Measurements from ENCODE around the gene ABCA10. TPM values are rescaled to one million over a fixed set of nuclear protein-coding genes. Genes with fewer than 3 reads are reported as not detected.

ABCA10 gene
- total RNA-seq, 2 donors from 2014 or later: 1.3 to 2.1 TPM

- peak; percentile 49 to 89 for TF ChIP-seq CTCF (IDR thresholded peaks at IDR 0.05)
Measured at GRCh38 chr17:69235338-69236058, 6.9 kb upstream of the ABCA10 start.

GRCh38 chr17:69232650-69233049 is 4.0 kb upstream of the ABCA10 start:
- Histone ChIP-seq H3K27me3 (no peaks in the 10 kb centered on the region), H3K4me3 (no peak overlapping the region), H3K36me3 (no peaks in the 10 kb centered on the region), H3K4me1 (no peaks in the 10 kb centered on the region), H3K9me3 (peaks cover 9 to 21% of the 10 kb centered on the region in 2 donors), H3K27ac (no peak overlapping the region)
- DNase-seq (ENCODE audit: low spot score): no peak
- TF ChIP-seq CTCF (IDR thresholded peaks at IDR 0.05): no peak

More at GRCh38 chr17:69235338-69236058, 6.9 kb upstream of the ABCA10 start:
- Histone ChIP-seq H3K4me1 (no peaks in the 10 kb centered on the region), H3K27ac (no peak overlapping the region), H3K27me3 (no peaks in the 10 kb centered on the region), H3K9me3 (peaks cover 9 to 21% of the 10 kb centered on the region in 2 donors), H3K36me3 (no peaks in the 10 kb centered on the region), H3K4me3 (no peak overlapping the region)
- DNase-seq (ENCODE audit: low spot score): peak; percentile 89

GRCh38 chr17:69231521-69231920 is 2.9 kb upstream of the ABCA10 start:
- H3K36me3 ChIP-seq: no peaks in the 10 kb centered on the region
- H3K4me1 ChIP-seq: no peaks in the 10 kb centered on the region
- H3K27ac ChIP-seq: no peak overlapping the region
- H3K9me3 ChIP-seq: peaks cover 9 to 21% of the 10 kb centered on the region in 2 donors
- no peak overlapping the region for H3K4me3 ChIP-seq
- no peak for TF ChIP-seq CTCF (IDR thresholded peaks at IDR 0.05)
- no peak for DNase-seq (ENCODE audit: low spot score)
- H3K27me3 ChIP-seq: no peaks in the 10 kb centered on the region

GRCh38 chr17:69230939-69231338 is 2.3 kb upstream of the ABCA10 start:
- Histone ChIP-seq H3K27me3 (no peaks in the 10 kb centered on the region), H3K4me3 (no peak overlapping the region), H3K4me1 (no peaks in the 10 kb centered on the region), H3K9me3 (peaks cover 9 to 21% of the 10 kb centered on the region in 2 donors), H3K36me3 (no peaks in the 10 kb centered on the region), H3K27ac (no peak overlapping the region)
- TF ChIP-seq CTCF (IDR thresholded peaks at IDR 0.05): no peak
- DNase-seq (ENCODE audit: low spot score): no peak

- Histone ChIP-seq H3K27ac (peak overlapping the region; percentile 6 to 47), H3K4me3 (peak overlapping the region; percentile 19 to 25)
Measured at GRCh38 chr17:69228018-69228417, 606 bp downstream of the ABCA10 start.

More at GRCh38 chr17:69228018-69228417, 606 bp downstream of the ABCA10 start:
- no peak for DNase-seq (ENCODE audit: low spot score)
- no peak for TF ChIP-seq CTCF (IDR thresholded peaks at IDR 0.05)
- no peaks in the 10 kb centered on the region for H3K4me1 ChIP-seq
- H3K9me3 ChIP-seq: peaks cover 8 to 16% of the 10 kb centered on the region in 2 donors
- H3K27me3 ChIP-seq: no peaks in the 10 kb centered on the region
- no peaks in the 10 kb centered on the region for H3K36me3 ChIP-seq

Measured in right atrium auricular region (tissue), 2 donors.